HFF-Myc (cell line): Measurements from ENCODE around the gene SVIP.

Experiments used
- DNase-seq: peaks from one replicate; pipeline ENCODE4 v3.0.0-alpha.2; 2011; ENCODE audit warnings: low read depth; ENCODE audit errors: extremely low read depth
- H3K4me3 ChIP-seq: replicated peaks from 2 replicates; pipeline ENCODE4 v1.5.1; 2011; ENCODE audit warnings: low read depth, mild to moderate bottlenecking, control low read depth, low read length
- CTCF ChIP-seq: IDR thresholded peaks from 2 replicates; pipeline ENCODE4 v1.5.1; 2012; ENCODE audit warnings: mild to moderate bottlenecking, low read depth, low read length, control low read depth; ENCODE audit errors: missing control alignments

SVIP gene

GRCh38 chr11:22829231-22830081 is at the start of gene SVIP:
TSS of gene SVIP (minus strand) at chr11:22829801. CDS start at chr11:22829748, 53 bp downstream.
- peak within 1 kb of the TSS; percentile 86 for H3K4me3 ChIP-seq
- DNase-seq = peak; percentile 82
- TF ChIP-seq CTCF = peak; percentile 70

- TF ChIP-seq CTCF = no peak
- no peak overlapping the region for H3K4me3 ChIP-seq
- no peak for DNase-seq
Measured at GRCh38 chr11:22878604-22879003, 49.0 kb upstream of the SVIP start.

- no peak overlapping the region for H3K4me3 ChIP-seq
- no peak for TF ChIP-seq CTCF
- DNase-seq = no peak
Measured at GRCh38 chr11:22878039-22878438, 48.4 kb upstream of the SVIP start.

GRCh38 chr11:22875869-22876473 is 46.4 kb upstream of the SVIP start:
- no peak overlapping the region for H3K4me3 ChIP-seq

GRCh38 chr11:22869325-22869724 is 39.7 kb upstream of the SVIP start:
- H3K4me3 ChIP-seq = no peak overlapping the region
- no peak for DNase-seq
- no peak for TF ChIP-seq CTCF

More at GRCh38 chr11:22875869-22876473, 46.4 kb upstream of the SVIP start:
- peak; percentile 72 for DNase-seq
- TF ChIP-seq CTCF = peak; percentile 61

GRCh38 chr11:22860241-22860640 is 30.6 kb upstream of the SVIP start, which contains the start of gene CCDC179:
TSS of gene CCDC179 (minus strand) at chr11:22860474. CDS start at chr11:22860421, 53 bp downstream.
- DNase-seq = no peak
- TF ChIP-seq CTCF = no peak

More at GRCh38 chr11:22860241-22860640, 30.6 kb upstream of the SVIP start, which contains the start of gene CCDC179:
- no peak within 1 kb of the TSS for H3K4me3 ChIP-seq
